Measurements from ENCODE around the gene ETFA.

ETFA gene

GRCh38 chr15:76285241-76285825, 25.9 kb downstream of the ETFA start:
- Histone ChIP-seq H3K4me3 (replicated peaks; ENCODE audit: low read depth, low read length) (no peak overlapping the region), H3K36me3 (ENCODE audit: control insufficient read depth, insufficient read depth, low read length) (peaks cover 12% of the 10 kb centered on the region), H3K27me3 (replicated peaks; ENCODE audit: control insufficient read depth, insufficient read depth, low read length) (no peaks in the 10 kb centered on the region)
- no peak for DNase-seq (ENCODE audit: extremely low read depth, insufficient read length)
- TF ChIP-seq CTCF (IDR thresholded peaks at IDR 0.05; ENCODE audit: insufficient read depth, low read length, poor library complexity, severe bottlenecking), result peak; percentile 53

GRCh38 chr15:76282465-76282864, 28.8 kb downstream of the ETFA start:
- TF ChIP-seq CTCF (IDR thresholded peaks at IDR 0.05; ENCODE audit: insufficient read depth, low read length, poor library complexity, severe bottlenecking), result no peak
- peaks cover 15% of the 10 kb centered on the region for H3K36me3 ChIP-seq (ENCODE audit: control insufficient read depth, insufficient read depth, low read length)
- DNase-seq (ENCODE audit: extremely low read depth, insufficient read length), result no peak

GRCh38 chr15:76278651-76279050, 32.6 kb downstream of the ETFA start:
- H3K27me3 ChIP-seq (replicated peaks; ENCODE audit: control insufficient read depth, insufficient read depth, low read length), result no peaks in the 10 kb centered on the region
- no peak for TF ChIP-seq CTCF (IDR thresholded peaks at IDR 0.05; ENCODE audit: insufficient read depth, low read length, poor library complexity, severe bottlenecking)
- H3K36me3 ChIP-seq (ENCODE audit: control insufficient read depth, insufficient read depth, low read length), result peaks cover 17% of the 10 kb centered on the region
- no peak overlapping the region for H3K4me3 ChIP-seq (replicated peaks; ENCODE audit: low read depth, low read length)
- DNase-seq (ENCODE audit: extremely low read depth, insufficient read length), result no peak

More at GRCh38 chr15:76282465-76282864, 28.8 kb downstream of the ETFA start:
- Histone ChIP-seq H3K4me3 (replicated peaks; ENCODE audit: low read depth, low read length) (no peak overlapping the region), H3K27me3 (replicated peaks; ENCODE audit: control insufficient read depth, insufficient read depth, low read length) (no peaks in the 10 kb centered on the region)

- TF ChIP-seq CTCF (IDR thresholded peaks at IDR 0.05; ENCODE audit: insufficient read depth, low read length, poor library complexity, severe bottlenecking), result no peak
- Histone ChIP-seq H3K4me3 (replicated peaks; ENCODE audit: low read depth, low read length) (no peak overlapping the region), H3K27me3 (replicated peaks; ENCODE audit: control insufficient read depth, insufficient read depth, low read length) (no peaks in the 10 kb centered on the region), H3K36me3 (ENCODE audit: control insufficient read depth, insufficient read depth, low read length) (peaks cover 11% of the 10 kb centered on the region)
- no peak for DNase-seq (ENCODE audit: extremely low read depth, insufficient read length)
Observed at GRCh38 chr15:76274821-76275220, 36.4 kb downstream of the ETFA start.

GRCh38 chr15:76274226-76274625, 37.0 kb downstream of the ETFA start:
- no peaks in the 10 kb centered on the region for H3K27me3 ChIP-seq (replicated peaks; ENCODE audit: control insufficient read depth, insufficient read depth, low read length)
- peaks cover 11% of the 10 kb centered on the region for H3K36me3 ChIP-seq (ENCODE audit: control insufficient read depth, insufficient read depth, low read length)
- DNase-seq (ENCODE audit: extremely low read depth, insufficient read length), result no peak
- TF ChIP-seq CTCF (IDR thresholded peaks at IDR 0.05; ENCODE audit: insufficient read depth, low read length, poor library complexity, severe bottlenecking), result no peak
- H3K4me3 ChIP-seq (replicated peaks; ENCODE audit: low read depth, low read length), result no peak overlapping the region

GRCh38 chr15:76270876-76271275, 40.4 kb downstream of the ETFA start:
- peaks cover 16% of the 10 kb centered on the region for H3K36me3 ChIP-seq (ENCODE audit: control insufficient read depth, insufficient read depth, low read length)
- no peak for DNase-seq (ENCODE audit: extremely low read depth, insufficient read length)

More at GRCh38 chr15:76270876-76271275, 40.4 kb downstream of the ETFA start:
- TF ChIP-seq CTCF (IDR thresholded peaks at IDR 0.05; ENCODE audit: insufficient read depth, low read length, poor library complexity, severe bottlenecking), result no peak
- Histone ChIP-seq H3K4me3 (replicated peaks; ENCODE audit: low read depth, low read length) (no peak overlapping the region), H3K27me3 (replicated peaks; ENCODE audit: control insufficient read depth, insufficient read depth, low read length) (no peaks in the 10 kb centered on the region)
